GM23248 (cell line): ENCODE data around the gene GOSR1.

ENCODE experiments used
- EZH2 ChIP-seq: fragments of 200-600 bp; sonication (generic); IDR thresholded peaks from 2 replicates; pipeline ENCODE4 v1.6.1; 2018; ENCODE audit warnings: antibody characterized with exemption, mild to moderate bottlenecking; ENCODE audit not compliant: insufficient read depth, poor library complexity, severe bottlenecking
- EZH2phosphoT487 ChIP-seq: fragments of 200-600 bp; sonication (generic); IDR thresholded peaks from 2 replicates; pipeline ENCODE4 v1.6.1; 2018; ENCODE audit warnings: antibody characterized with exemption, moderate library complexity, mild to moderate bottlenecking, low read depth; ENCODE audit not compliant: insufficient read depth

DNA sequence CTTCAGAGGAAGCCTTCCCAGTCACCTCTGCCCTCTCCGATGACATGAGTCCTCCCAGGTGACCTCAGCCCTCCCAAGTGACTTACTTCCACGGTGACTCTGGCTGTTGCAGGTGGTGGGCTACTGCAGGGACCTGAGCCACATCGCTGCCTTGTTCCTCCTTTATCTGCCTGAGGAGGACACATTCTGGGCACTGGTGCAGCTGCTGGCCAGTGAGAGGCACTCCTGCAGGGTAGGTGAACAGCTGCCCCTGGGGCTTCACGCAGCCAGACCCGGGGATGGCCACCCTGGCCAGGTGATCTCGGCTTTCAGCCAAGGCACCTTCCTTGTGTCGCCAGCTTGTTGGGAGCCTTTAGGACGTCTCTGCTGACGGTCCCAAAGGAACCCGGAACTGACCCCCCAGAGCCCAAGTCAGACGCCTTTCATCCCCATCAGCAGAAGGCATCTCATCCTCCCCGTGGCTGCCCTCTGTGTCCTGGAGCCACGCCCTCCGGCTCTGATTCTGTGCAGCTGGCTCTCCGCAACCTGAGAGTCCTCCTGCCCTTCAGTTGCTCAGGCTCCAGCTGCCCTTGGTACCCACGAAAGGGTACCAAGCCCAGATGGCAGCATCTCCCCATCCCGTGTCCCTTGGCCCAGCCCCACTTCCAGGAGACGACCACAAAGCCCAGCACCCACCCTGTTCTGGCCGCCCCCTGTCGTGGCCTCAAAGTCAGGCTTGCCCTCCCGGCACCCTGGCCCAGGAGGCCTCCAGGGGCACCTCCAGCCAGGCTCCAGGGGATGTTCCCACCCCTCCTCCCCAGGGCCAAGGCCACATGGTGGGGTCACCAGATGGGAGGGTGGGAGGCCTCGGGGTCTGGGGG lies 81.7 kb downstream of the GOSR1 start:
- no peak for TF ChIP-seq EZH2
- TF ChIP-seq EZH2phosphoT487, result no peak
